GM12892 (cell line): ENCODE results near the gene CADM4.
"Not testable (repeated sequence)": the region's sequence is repeated elsewhere in the genome, so short reads cannot be mapped to it uniquely, and the experiment has no call there.

ENCODE experiments used
- DNase-seq: peaks from one replicate; pipeline ENCODE4 v3.0.0; 2011; ENCODE audit not compliant: insufficient read length
- FAIRE-seq: peaks from 2 replicates; lab custom pipeline; 2011; peaks lifted over from hg19 to GRCh38; lab: Jason Lieb, UNC
- POLR2A ChIP-seq: IDR thresholded peaks from 2 replicates; pipeline ENCODE4 v1.6.1; 2011; ENCODE audit warnings: low read depth, low read length, control low read depth
- POLR2AphosphoS5 ChIP-seq: IDR thresholded peaks from 2 replicates; pipeline ENCODE4 v1.6.1; 2011; ENCODE audit warnings: low read depth, low read length, control low read depth
- TAF1 ChIP-seq: IDR thresholded peaks from 2 replicates; pipeline ENCODE4 v1.6.1; 2011; ENCODE audit warnings: low read depth, mild to moderate bottlenecking, control low read depth, low read length, borderline replicate concordance

Gene CADM4

DNA sequence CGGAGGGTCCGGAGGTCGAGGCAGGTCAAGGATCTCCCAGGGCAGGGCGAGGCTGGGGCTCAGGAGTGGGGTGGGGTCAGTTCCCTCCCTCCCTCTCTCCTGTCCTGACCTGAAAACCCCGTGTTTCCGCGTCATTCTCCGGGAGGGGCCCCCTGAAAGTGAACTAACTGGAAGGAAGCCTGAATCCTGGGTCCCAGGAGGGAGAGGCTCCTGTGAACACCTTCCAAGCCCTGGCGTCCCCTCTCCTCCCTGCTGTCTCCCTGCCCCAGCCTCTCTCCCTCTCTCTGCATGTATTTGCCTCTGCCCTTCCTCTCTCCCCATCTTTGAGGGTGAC lies 741 bp upstream of the CADM4 start:
- DNase-seq (no peak), FAIRE-seq (no peak)
- TF ChIP-seq POLR2A (no peak), POLR2AphosphoS5 (no peak), TAF1 (no peak)

DNA sequence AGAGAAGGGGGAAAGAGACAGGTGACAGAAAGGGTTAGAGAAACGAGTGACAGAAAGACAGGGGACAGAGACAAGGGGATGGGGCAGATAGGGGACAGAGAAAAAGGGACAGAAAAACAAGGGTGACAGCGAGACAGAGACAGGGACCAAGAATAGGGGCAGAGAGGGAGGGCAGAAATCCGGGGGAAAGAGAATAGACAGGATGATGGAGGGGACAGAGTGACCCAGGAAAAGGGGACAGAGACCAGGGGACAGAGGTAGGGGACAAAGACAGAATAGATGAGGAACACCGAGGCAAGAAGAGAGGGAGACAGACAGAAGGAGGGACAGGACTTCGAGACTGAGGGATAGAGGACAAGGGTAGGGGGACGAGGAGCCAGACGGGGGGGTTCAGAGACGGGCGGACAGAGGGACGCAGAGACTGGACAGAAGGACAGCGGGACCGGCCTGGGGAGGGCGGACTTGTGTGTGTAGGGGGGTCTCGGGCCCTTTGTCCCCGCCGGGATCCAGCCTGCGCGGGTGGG lies 593 bp downstream of the CADM4 start:
- TF ChIP-seq POLR2A (no peak), TAF1 (no peak), POLR2AphosphoS5 (no peak)
- FAIRE-seq (no peak), DNase-seq (no peak)

DNA sequence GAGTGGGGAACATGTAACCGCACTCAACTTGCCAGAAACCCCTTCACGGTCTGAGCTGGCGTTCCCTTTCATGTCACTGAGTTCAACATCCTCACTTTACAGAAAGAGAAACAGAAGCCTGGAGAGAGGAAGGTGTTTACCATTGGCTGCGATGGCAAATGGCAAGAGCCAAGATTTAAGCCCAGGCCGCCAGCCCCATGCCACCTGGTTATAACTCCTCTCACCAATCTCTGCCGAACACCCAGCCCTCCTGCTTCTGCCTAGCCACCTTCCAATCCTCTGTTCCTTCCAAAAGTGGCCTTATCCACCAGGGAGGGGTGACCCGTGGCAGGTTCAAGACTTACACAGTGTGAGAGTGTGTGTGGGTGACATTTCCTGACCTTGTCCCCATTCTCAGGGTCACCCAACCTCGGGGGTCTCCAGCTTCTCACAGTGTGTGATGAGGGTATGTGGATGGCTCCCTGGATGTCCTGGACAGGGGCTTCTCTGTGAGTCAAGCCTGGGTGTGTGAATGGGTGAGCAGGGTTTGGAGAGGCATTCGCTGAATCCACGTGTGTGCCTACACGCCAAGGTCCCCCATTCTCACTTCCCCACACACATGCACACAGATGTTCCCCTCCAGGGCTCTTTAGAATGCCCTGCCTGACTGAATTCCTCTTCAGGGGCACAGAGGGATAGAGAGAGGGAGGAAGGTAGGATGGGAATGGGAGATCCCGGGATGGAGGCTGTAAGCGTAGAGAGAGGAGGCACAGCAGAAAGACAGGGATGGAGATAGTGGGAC lies 1.2 kb downstream of the CADM4 start:
- no peak for DNase-seq
- TF ChIP-seq TAF1 (no peak), POLR2A (no peak), POLR2AphosphoS5 (no peak)
- no peak for FAIRE-seq

DNA sequence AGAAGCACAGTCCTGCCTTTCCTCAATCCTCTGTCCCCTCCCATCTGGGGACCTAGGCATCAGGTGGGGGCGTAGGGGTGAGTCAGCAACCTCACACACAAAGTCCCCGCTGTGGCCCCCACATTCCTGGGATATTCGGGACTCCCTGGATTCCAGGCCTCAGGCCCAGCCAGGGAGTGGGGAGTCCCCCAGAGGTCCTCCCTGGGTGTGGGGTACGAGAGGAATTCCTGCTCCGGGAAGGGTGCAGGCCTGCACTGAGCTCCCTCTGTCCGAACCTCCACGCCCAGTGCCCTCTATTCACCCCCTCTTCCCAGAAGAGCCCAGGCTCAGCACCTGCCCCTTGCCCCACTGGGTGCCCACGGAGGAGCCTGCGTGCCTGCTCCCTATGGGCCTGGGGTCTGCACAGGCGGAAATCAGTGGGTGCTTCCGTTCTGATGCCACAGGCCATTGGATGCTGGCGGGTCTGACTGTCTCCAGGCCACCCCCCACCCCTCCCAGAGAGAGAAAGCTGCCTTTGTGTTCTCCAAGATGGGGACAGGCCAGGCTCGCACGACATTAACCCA lies 3.4 kb downstream of the CADM4 start:
- TF ChIP-seq POLR2AphosphoS5 = no peak
- no peak for DNase-seq
- FAIRE-seq = no peak

DNA sequence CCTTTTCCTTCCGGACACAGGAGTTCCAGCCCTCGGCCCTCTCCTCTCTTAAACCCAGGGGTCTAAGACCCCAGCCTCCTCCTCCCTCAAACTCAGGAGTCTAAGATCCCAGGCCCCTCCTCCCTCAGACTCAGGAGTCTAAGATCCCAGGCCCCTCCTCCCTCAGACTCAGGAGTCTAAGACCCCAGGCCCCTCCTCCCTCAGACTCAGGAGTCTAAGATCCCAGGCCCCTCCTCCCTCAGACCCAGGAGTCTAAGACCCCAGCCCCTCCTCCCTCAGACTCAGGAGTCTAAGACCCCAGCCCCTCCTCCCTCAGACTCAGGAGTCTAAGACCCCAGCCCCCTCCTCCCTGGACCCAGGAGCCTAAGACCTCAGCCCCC lies 4.1 kb downstream of the CADM4 start:
- not testable (repeated sequence) for FAIRE-seq, DNase-seq

DNA sequence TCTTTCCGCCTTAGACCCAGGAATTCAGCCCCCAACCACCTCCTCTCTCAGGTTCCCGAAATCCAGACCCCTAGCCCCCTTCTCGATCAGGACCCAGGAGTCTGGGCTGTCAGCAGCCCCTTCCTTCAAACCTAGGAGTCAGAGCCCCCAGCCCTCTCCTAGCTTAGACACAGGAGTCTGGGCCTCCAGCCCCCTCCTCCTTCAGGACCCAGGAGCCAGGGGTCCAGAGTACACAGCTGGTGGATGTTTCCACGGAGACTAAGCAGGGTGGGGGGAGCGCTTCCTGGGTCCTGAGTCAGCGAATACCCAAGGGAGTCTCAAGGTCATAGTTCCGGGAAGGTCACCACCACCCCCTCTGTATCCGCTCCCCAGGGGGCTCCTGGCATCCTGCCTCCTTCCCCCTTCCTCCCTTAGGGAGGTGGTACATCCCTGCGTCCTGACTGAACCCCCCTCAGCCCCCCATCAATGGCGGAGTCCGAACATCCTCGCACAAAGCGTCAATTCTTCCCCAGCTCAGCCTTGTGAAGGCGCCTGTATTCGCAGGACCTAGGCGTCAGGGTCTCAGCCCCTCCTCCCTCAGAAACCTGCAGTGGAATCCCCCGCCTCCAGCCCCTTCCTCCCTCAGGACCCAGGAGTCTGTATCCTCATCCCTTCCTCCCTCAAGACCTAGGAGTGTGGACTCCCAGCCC lies 4.6 kb downstream of the CADM4 start:
- no peak for TF ChIP-seq TAF1
- TF ChIP-seq POLR2A = no peak
- no peak for TF ChIP-seq POLR2AphosphoS5
- no peak for FAIRE-seq
- DNase-seq = no peak

DNA sequence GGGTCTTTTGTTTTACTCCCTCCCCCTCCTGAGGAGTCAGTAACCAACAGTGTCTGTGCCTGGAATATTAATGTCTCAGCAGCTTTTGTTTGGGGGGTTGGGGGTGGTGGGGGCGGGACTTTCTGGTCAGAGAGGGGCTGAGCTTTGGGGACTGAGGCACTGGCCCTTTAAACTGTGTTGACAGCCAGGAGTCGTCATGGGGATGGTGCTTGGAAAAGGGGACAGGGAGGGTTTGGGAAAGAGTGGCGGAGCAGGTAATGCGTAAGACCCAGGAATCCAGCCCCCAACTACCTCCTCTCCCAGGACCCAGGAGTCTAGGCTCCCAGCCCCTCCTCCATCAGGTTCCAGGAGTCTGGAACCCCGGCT lies 5.2 kb downstream of the CADM4 start:
- FAIRE-seq (no peak), DNase-seq (no peak)
- TF ChIP-seq POLR2AphosphoS5 (no peak), TAF1 (no peak), POLR2A (no peak)

DNA sequence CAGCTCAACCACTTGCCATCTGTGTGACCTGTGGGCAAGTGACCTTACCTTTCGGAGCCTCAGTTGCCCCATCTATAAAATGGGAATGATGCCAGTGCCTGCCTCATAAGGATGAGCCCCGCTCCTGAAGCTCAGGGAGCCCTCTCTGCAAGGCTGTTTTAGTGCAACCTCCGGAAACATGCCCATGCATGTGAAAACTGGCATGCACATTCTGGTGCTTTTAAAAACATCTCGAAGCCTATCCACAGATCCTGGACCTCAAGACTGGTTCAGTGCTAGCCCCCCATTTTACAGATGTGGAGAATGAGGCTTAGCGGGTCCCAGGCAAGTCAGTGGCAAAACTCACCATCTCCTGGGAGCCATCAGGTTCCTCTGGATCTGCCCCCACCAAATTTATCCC lies 5.6 kb downstream of the CADM4 start:
- FAIRE-seq = no peak
- TF ChIP-seq TAF1 = no peak
- TF ChIP-seq POLR2A = no peak
- no peak for TF ChIP-seq POLR2AphosphoS5

DNA sequence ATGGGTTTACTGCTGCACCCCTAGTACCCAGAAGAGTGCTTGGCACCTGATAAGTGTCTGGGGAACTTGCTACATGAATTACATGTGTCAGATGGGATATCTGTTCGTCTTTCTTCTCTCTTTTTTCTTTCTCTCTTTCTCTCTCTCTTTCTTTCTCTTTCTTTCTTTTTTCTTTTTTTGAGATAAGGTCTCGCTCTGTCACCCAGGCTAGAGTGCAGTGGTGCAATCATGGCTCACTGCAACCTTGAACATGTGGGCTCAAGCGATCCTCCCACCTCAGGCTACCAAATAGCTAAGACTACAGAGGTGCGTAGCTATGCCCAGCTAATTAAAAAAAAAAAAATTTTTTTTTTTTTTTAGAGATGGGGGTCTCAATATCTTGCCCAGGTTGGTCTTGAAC lies 6.1 kb downstream of the CADM4 start:
- FAIRE-seq (no peak), DNase-seq (no peak)
- TF ChIP-seq POLR2A = no peak
- no peak for TF ChIP-seq POLR2AphosphoS5
- no peak for TF ChIP-seq TAF1

More for the DNA sequence above, 5.6 kb downstream of the CADM4 start:
- no peak for DNase-seq

DNA sequence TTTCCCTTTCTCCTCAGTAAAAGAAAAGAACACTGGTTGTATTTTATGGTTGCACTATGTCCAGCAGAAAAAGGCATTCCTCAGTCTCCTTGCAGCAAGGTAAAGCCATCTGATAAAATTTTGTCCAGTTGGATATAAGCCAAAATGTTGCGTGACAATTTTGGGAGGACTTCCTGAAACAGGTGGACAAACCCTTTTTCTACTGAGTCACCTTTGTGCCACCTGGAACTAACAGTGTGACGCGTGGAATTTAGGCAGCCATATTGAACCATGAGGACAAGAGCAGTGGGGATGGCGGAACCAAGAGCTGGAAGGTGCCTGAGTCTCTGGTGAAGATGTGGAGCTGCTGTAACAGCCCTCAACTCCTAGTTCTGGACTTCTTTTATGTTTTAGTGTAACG lies 8.2 kb downstream of the CADM4 start:
- TF ChIP-seq POLR2AphosphoS5 = no peak
- TF ChIP-seq POLR2A = no peak
- TF ChIP-seq TAF1 = no peak
- no peak for DNase-seq
- no peak for FAIRE-seq

DNA sequence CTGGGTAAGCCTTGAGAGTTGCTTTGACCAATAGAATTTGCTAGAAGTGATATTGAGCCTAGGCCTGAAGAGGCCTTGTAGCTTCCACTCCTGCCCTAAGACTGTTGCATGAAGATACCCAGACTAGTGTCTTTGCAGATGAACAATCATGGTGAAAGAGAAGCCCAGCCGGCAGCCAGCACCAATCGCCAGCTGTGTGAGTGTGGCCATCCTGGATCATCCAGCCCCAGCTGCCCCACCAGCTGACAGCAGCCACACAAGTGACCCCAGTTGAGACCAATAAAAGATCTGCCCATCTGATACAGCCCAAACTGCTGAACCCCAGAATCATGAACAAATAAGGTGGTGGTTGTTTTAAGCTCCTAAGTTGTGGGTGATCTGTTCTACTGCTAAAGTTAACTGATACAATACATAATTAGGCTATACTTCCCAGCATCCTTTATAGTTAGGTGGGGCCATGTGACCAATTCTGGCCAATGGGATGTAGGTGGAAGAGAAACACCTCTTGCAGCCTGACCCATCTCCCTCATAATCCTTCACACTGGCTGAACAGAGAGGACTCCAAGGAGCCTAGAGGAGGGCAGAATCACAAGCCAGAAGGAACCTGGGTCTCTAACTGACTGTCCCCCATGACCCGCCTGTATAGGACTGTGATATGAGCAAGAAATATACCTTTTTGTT lies 10.9 kb downstream of the CADM4 start:
- no peak for TF ChIP-seq TAF1
- no peak for TF ChIP-seq POLR2AphosphoS5
- no peak for TF ChIP-seq POLR2A
- DNase-seq = no peak
- FAIRE-seq = no peak

DNA sequence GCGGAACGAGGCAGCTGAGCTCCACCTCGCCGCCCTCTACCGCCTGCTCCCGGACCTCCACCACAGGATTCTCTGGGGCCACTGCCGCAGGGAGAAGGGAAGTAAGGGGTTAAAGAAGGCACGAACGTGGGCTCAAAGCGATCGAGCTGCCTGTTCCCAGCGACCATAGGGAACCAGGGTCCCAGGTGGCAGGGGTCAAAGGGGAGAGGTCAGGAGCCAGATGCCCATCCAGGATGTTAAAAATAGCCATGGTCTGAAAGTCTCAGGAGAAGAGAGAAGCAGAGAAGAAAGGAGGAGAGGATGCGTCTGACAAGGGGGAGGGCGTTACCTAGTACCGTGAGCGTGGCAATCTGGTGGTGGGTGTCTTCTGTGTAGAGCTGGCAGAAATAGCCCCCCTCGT lies 12.8 kb downstream of the CADM4 start:
- TF ChIP-seq TAF1 (no peak), POLR2A (no peak)
- FAIRE-seq (no peak), DNase-seq (no peak)
